Pancreas (tissue), 10 donors: ENCODE measurements around the gene C19orf44. TPM values are rescaled to one million over a fixed set of nuclear protein-coding genes. Genes with fewer than 3 reads are reported as not detected.
A peak's percentile ranks its signal among the peaks of the same experiment; 100 is the strongest.
"Not testable (repeated sequence)": the region's sequence is repeated elsewhere in the genome, so short reads cannot be mapped to it uniquely, and the experiment has no call there.

Source experiments
- ATAC-seq, 4 donors: fragments of 200-7000 bp; cut with Tn5 transposase; one replicate each; pipeline versions ENCODE4 v1.8.0 to v1.9.1; 2020; ENCODE audit warnings: mild to moderate bottlenecking in 4 of 4, moderate library complexity in 4 of 4
- DNase-seq, 6 donors: peaks; one replicate each; pipeline ENCODE4 v3.0.0-alpha.2; 2020
- FAIRE-seq: peaks from 2 replicates; lab custom pipeline; 2012; peaks lifted over from hg19 to GRCh38; lab: Jason Lieb, UNC
- H3K27ac ChIP-seq, 4 donors: fragments of 200-600 bp; sonication (generic); 1 replicate in 3 of 4; 2 replicates in 1 of 4; pipeline versions ENCODE4 v1.5.0 to v1.8.0; 2020
- H3K27me3 ChIP-seq, 4 donors: fragments of 200-600 bp; one replicate each; pipeline ENCODE4 v1.8.0; 2021
- H3K36me3 ChIP-seq, 3 donors: fragments of 200-600 bp; sonication (generic) in 1 of 3; one replicate each; pipeline versions ENCODE4 v1.5.0 to v1.8.0; 2020 to 2021
- H3K4me1 ChIP-seq, 3 donors: fragments of 200-600 bp; one replicate each; pipeline ENCODE4 v1.8.0; 2021
- H3K4me3 ChIP-seq, 4 donors: fragments of 200-600 bp; sonication (generic) in 2 of 4; one replicate each; pipeline versions ENCODE4 v1.5.0 to v1.8.0; 2020 to 2021
- H3K9me3 ChIP-seq, 4 donors: fragments of 200-600 bp; one replicate each; pipeline ENCODE4 v1.8.0; 2021
- WGBS, 2 donors: extraction: QIAGEN DNeasy Blood & Tissue Kit; methylation state at CpG; one replicate each; pipeline ENCODE4 v1.1.7; 2013; 5-methylcytosine and 5-hydroxymethylcytosine counted together
- intact Hi-C, 3 donors: fragments of 100-400 bp; cut with DNase I; formaldehyde crosslinking; loops; one replicate each; pipeline versions ENCODE4 v1.11.1 to v1.14.2; 2022
- polyA plus RNA-seq, 2 donors: library from polyadenylated mRNA; stranded (reverse); fragments of 200-250 nt; gene quantifications; one replicate each; pipeline ENCODE4 v1.2.3, GENCODE V29; 2013
- total RNA-seq, 6 donors: library from RNA; stranded (reverse); fragmentation: NEBNext Ultra II Directional in 4 of 6; extraction: Animal tissue kit (Norgen Biotek cat#: 25700) in 4 of 6; gene quantifications; one replicate each; pipeline versions ENCODE4 v1.2.1 to v1.2.4, GENCODE V29; 2021 to 2023
- TF ChIP-seq, protein P1 (sequence below), 4 donors: fragments of 200-600 bp; sonication (generic) in 3 of 4; IDR thresholded peaks; one replicate each; pipeline versions ENCODE4 v1.5.0 to v1.8.0; 2021; ENCODE audit warnings: antibody characterized with exemption in 4 of 4
- donor health status: healthy with polysubstance abuse.
- donor health status: DM: no; HTN: no; CAD: no; lungs with moderate emphysema.
- donor health status: DM: no; HTN: no; CAD: no.
- donor health status: control.
- donor health status: control.
- donor health status: Bipolar disorder and iron deficiency.
- donor health status: DM: yes; HTN: yes; CAD: no.
- donor health status: DM: no; HTN: no; CAD: no.
- donor health status: DM: no; HTN: no; CAD: no.
- donor health status: DM: yes; HTN: yes; CAD: no.

The C19orf44 gene
- total RNA-seq (1 to 10 TPM; 1.9 to 5.1 (median 3.3) TPM), polyA plus RNA-seq (1 to 10 TPM; 6.5 to 7.4 TPM)

DNA sequence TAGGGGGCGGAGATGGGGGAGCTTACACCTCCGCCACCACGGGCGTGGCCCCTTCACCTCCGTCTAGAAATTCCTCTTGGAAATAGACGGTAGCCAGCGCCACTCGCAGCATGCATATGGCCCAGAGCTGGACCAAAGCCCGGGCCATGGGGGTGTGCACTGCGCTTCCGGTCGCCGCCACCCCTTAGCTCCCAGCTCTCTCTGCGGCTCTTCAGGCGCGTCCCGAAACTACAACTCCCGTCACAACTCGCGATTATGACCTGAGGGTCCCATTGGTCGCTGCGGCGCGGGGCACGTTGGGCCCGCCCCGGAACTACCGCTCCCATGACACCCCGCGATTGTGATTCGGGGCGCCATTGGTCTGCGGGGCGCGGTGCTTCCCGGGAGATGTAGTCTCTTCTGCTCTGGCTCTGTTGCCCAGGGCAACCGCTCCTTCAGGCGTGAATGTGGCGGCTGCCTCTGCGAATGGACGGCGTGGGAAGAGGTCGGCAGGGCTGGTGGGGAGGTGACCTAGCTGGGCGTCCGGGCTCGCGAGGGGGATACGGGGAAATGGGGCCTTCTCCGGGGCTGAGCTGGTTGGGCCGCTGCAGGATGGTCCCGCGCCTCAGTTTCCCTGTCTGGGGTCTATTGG lies at the start of gene C19orf44, which contains the start of gene CALR3:
C19orf44 (plus strand) TSS at position 413 of the 631 bp plus-strand sequence. CDS start 4,399 bp downstream, outside the sequence.
CALR3 (minus strand) TSS at position 186 of the 631 bp plus-strand sequence; CDS start at position 148, 38 bp downstream.
- Histone ChIP-seq H3K4me1 (peaks cover 0 to 6% (median 3%) of the 10 kb centered on the region in 3 donors), H3K9me3 (no peaks in the 10 kb centered on the region), H3K27me3 (no peaks in the 10 kb centered on the region), H3K36me3 (no peaks in the 10 kb centered on the region), H3K4me3 (peak within 1 kb of the TSS; percentile 55 to 81 (median 60)), H3K27ac (peak within 1 kb of the TSS; percentile 26 to 64 (median 56))
- 0 to 1% methylated on average over 51 to 52 of the region's 52 CpGs for WGBS, 2 donors
- TF ChIP-seq, protein P1, sequence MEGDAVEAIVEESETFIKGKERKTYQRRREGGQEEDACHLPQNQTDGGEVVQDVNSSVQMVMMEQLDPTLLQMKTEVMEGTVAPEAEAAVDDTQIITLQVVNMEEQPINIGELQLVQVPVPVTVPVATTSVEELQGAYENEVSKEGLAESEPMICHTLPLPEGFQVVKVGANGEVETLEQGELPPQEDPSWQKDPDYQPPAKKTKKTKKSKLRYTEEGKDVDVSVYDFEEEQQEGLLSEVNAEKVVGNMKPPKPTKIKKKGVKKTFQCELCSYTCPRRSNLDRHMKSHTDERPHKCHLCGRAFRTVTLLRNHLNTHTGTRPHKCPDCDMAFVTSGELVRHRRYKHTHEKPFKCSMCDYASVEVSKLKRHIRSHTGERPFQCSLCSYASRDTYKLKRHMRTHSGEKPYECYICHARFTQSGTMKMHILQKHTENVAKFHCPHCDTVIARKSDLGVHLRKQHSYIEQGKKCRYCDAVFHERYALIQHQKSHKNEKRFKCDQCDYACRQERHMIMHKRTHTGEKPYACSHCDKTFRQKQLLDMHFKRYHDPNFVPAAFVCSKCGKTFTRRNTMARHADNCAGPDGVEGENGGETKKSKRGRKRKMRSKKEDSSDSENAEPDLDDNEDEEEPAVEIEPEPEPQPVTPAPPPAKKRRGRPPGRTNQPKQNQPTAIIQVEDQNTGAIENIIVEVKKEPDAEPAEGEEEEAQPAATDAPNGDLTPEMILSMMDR (IDR thresholded peaks at IDR 0.05), result peak in 1 of 4 donors; percentile 6
- peak; percentile 96 to 99 (median 98) for DNase-seq
- peak; percentile 97 to 99 (median 98) for ATAC-seq
- intact Hi-C loops, result no loop called here
- peak; percentile 89 for FAIRE-seq

DNA sequence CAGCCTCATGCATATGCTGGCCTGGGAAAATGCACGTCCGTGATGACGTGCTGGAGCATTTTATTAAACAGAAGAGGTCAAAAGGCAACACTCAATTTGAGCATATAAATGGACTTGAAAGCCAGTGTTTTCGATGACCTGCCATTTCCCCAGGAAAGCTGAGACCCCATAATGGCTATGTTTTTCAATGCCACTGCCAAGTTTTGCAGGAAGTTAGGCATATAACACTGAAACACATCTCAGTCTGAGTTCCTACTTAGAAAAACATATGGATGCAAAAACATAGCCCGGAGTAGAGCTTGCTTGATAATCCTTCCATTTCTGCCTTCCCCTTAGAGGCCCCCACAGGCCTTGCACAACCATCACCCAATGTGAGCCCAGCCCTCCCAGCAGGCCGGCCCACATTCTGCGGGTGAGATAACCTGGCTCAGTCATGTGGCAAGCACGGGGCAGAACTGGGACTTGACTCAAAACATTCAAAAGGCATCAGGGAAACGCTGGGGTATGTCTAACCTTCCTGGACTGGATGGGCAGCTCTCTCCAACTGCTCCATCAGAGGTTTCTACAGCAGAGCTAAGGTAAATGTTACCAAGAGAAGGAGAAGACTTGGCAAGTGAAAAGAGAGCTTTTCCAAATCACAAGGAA lies 49.3 kb upstream of the C19orf44 start:
- no peaks in the 10 kb centered on the region for H3K27me3 ChIP-seq
- DNase-seq, result peak in 3 of 6 donors; percentile 39 to 62 (median 59)
- 37 to 41% methylated on average over 9 of the region's 9 CpGs for WGBS, 2 donors
- no peaks in the 10 kb centered on the region for H3K36me3 ChIP-seq
- TF ChIP-seq, protein P1 (IDR thresholded peaks at IDR 0.05), result no peak
- ATAC-seq, result peak; percentile 79 to 91 (median 86)
- H3K27ac ChIP-seq, result peak overlapping the region in 2 of 4 donors; percentile 23 to 37
- intact Hi-C loops, result no loop called here
- H3K4me3 ChIP-seq, result no peak overlapping the region
- no peaks in the 10 kb centered on the region for H3K9me3 ChIP-seq
- no peak for FAIRE-seq
- peaks cover 10 to 16% (median 10%) of the 10 kb centered on the region in 3 donors for H3K4me1 ChIP-seq

DNA sequence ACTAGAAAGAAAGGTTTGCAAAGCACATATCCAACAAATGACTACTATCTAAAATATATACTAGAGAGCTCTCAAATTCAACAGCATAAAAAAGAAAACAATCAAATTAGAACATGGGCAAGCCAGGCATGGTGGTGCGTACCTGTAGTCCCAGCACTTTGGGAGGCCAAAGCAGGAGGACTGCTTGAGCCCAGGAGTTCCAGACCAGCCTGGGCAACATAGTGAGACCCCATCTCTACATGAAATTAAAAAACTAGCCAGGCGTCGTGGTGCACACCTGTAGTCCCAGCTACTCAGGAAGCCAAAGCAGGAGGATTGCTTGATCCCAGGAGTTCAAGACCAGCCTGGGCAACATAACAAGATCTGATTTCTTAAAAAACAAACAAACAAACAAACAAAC lies 47.3 kb upstream of the C19orf44 start:
- DNase-seq, H3K27ac ChIP-seq, H3K27me3 ChIP-seq, intact Hi-C loops, H3K36me3 ChIP-seq, H3K9me3 ChIP-seq, H3K4me3 ChIP-seq, ATAC-seq, FAIRE-seq: not testable (repeated sequence)
- 96 to 100% methylated on average over 3 of the region's 3 CpGs for WGBS, 2 donors
- peaks cover 10 to 16% (median 12%) of the 10 kb centered on the region in 3 donors for H3K4me1 ChIP-seq

DNA sequence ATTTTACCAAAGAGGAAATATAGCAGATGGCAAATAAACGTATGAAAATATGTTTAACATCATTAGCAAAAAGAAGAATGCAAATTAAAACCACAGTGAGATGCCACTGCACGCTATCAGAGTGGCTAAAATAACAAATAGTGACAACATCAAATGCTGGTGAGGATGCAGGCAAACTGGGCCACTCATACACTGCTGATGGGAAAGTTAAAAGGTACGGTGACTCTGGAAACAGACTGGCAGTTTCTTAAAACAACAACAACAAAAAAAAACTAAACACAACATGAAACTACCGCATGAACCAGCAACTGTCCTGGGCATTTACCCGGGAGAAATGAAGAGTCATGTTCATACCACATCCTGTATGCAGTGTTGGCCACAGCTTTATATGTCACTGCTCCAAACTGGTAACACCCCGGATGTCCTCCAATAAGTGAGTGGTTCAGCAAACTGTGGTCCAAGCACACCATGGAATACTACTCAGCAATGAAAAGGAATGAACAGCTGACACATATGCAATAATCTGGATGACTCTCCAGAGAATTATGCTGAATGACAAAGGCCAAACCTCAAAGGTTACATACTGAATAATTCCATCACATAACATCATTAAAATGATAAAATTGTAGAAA lies 46.7 kb upstream of the C19orf44 start:
- ATAC-seq, result no peak
- DNase-seq, result no peak
- no peaks in the 10 kb centered on the region for H3K9me3 ChIP-seq
- no peak overlapping the region for H3K4me3 ChIP-seq
- H3K36me3 ChIP-seq, result no peaks in the 10 kb centered on the region
- H3K27me3 ChIP-seq, result no peaks in the 10 kb centered on the region
- TF ChIP-seq, protein P1 (IDR thresholded peaks at IDR 0.05), result no peak
- H3K27ac ChIP-seq, result no peak overlapping the region
- peaks cover 10 to 16% (median 15%) of the 10 kb centered on the region in 3 donors for H3K4me1 ChIP-seq
- WGBS, 2 donors, result 89 to 90% methylated on average over 6 of the region's 6 CpGs
- intact Hi-C loops, result no loop called here
- FAIRE-seq, result no peak

DNA sequence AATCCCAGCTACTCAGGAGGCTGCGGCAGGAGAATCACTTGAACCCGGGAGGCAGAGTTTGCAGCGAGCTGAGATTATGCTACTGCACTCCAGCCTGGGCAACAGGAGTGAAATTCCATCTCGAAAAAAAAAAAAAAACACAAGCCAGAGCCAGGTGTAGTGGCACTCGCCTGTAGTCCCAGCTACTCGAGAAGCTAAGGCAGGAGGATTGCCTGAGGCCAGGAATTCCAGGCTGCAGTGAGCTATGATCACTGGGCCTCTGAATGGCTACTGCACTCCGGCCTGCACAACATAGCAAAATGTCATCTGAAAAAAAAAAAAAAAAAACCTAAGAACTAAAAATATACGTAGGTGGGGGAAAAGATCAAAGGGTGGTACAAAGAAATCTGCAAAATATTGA lies 43.9 kb upstream of the C19orf44 start:
- ATAC-seq (no peak), DNase-seq (no peak), FAIRE-seq (no peak)
- Histone ChIP-seq H3K27ac (no peak overlapping the region), H3K27me3 (no peaks in the 10 kb centered on the region), H3K4me3 (no peak overlapping the region), H3K4me1 (peaks cover under 1 to 6% (median 4%) of the 10 kb centered on the region in 3 donors), H3K9me3 (no peaks in the 10 kb centered on the region), H3K36me3 (no peaks in the 10 kb centered on the region)
- TF ChIP-seq, protein P1 (IDR thresholded peaks at IDR 0.05), result no peak
- 84 to 90% methylated on average over 8 of the region's 8 CpGs for WGBS, 2 donors
- intact Hi-C loops, result no loop called here
